Measurements from ENCODE around the gene EHD1. TPM values are rescaled to one million over a fixed set of nuclear protein-coding genes. Genes with fewer than 3 reads are reported as not detected.

Gene EHD1
- total RNA-seq, 1 experiment from 2014 or later = 64.8 TPM

GRCh38 chr11:64870176-64870892, 8.1 kb downstream of the EHD1 start:
- Histone ChIP-seq H3K27me3 (no peaks in the 10 kb centered on the region), H3K36me3 (peaks cover 62% of the 10 kb centered on the region), H3K4me3 (no peak overlapping the region), H3K9me3 (no peaks in the 10 kb centered on the region)
- DNase-seq = peak; percentile 67

GRCh38 chr11:64869571-64870175, 8.7 kb downstream of the EHD1 start:
- H3K27me3 ChIP-seq = no peaks in the 10 kb centered on the region
- no peak for DNase-seq
- H3K36me3 ChIP-seq = peaks cover 56% of the 10 kb centered on the region
- no peak overlapping the region for H3K4me3 ChIP-seq
- H3K9me3 ChIP-seq = no peaks in the 10 kb centered on the region

GRCh38 chr11:64868904-64869570, 9.4 kb downstream of the EHD1 start:
- H3K4me3 ChIP-seq = no peak overlapping the region
- no peaks in the 10 kb centered on the region for H3K27me3 ChIP-seq
- peaks cover 50% of the 10 kb centered on the region for H3K36me3 ChIP-seq
- DNase-seq = peak; percentile 94
- no peaks in the 10 kb centered on the region for H3K9me3 ChIP-seq

- Histone ChIP-seq H3K4me3 (no peak overlapping the region), H3K27me3 (no peaks in the 10 kb centered on the region), H3K9me3 (no peaks in the 10 kb centered on the region), H3K36me3 (peaks cover 45% of the 10 kb centered on the region)
- no peak for DNase-seq
These were observed 10.5 kb downstream of the EHD1 start for GRCh38 chr11:64867748-64868462.

GRCh38 chr11:64866173-64866491, 12.3 kb downstream of the EHD1 start:
- peaks cover 39% of the 10 kb centered on the region for H3K36me3 ChIP-seq
- DNase-seq = no peak
- no peaks in the 10 kb centered on the region for H3K9me3 ChIP-seq
- no peak overlapping the region for H3K4me3 ChIP-seq
- H3K27me3 ChIP-seq = no peaks in the 10 kb centered on the region

GRCh38 chr11:64865286-64866172, 12.9 kb downstream of the EHD1 start:
- H3K27me3 ChIP-seq = no peaks in the 10 kb centered on the region
- peaks cover 37% of the 10 kb centered on the region for H3K36me3 ChIP-seq
- DNase-seq = no peak
- no peak overlapping the region for H3K4me3 ChIP-seq
- H3K9me3 ChIP-seq = no peaks in the 10 kb centered on the region

- H3K36me3 ChIP-seq = peaks cover 41% of the 10 kb centered on the region
- H3K4me3 ChIP-seq = no peak overlapping the region
- no peaks in the 10 kb centered on the region for H3K27me3 ChIP-seq
- DNase-seq = peak; percentile 94
- no peaks in the 10 kb centered on the region for H3K9me3 ChIP-seq
These were observed 13.7 kb downstream of the EHD1 start for GRCh38 chr11:64864473-64865285.

- Histone ChIP-seq H3K27me3 (no peaks in the 10 kb centered on the region), H3K36me3 (peaks cover 45% of the 10 kb centered on the region), H3K4me3 (no peak overlapping the region), H3K9me3 (no peaks in the 10 kb centered on the region)
- DNase-seq = peak; percentile 37
These were observed 14.3 kb downstream of the EHD1 start for GRCh38 chr11:64864135-64864472.

GRCh38 chr11:64863391-64864060, 14.9 kb downstream of the EHD1 start:
- no peak overlapping the region for H3K4me3 ChIP-seq
- peak; percentile 43 for DNase-seq
- no peaks in the 10 kb centered on the region for H3K27me3 ChIP-seq

GRCh38 chr11:64862987-64863390, 15.4 kb downstream of the EHD1 start:
- Histone ChIP-seq H3K36me3 (peaks cover 47% of the 10 kb centered on the region), H3K27me3 (no peaks in the 10 kb centered on the region), H3K9me3 (no peaks in the 10 kb centered on the region), H3K4me3 (no peak overlapping the region)
- no peak for DNase-seq

More at GRCh38 chr11:64863391-64864060, 14.9 kb downstream of the EHD1 start:
- Histone ChIP-seq H3K36me3 (peaks cover 50% of the 10 kb centered on the region), H3K9me3 (no peaks in the 10 kb centered on the region)

GRCh38 chr11:64861227-64861975, 17.0 kb downstream of the EHD1 start:
- Histone ChIP-seq H3K4me3 (no peak overlapping the region), H3K9me3 (no peaks in the 10 kb centered on the region), H3K27me3 (no peaks in the 10 kb centered on the region), H3K36me3 (peaks cover 47% of the 10 kb centered on the region)
- no peak for DNase-seq

GRCh38 chr11:64859542-64860414, 18.6 kb downstream of the EHD1 start:
- no peak for DNase-seq
- H3K9me3 ChIP-seq = no peaks in the 10 kb centered on the region
- no peaks in the 10 kb centered on the region for H3K27me3 ChIP-seq
- no peak overlapping the region for H3K4me3 ChIP-seq
- peaks cover 49% of the 10 kb centered on the region for H3K36me3 ChIP-seq

GRCh38 chr11:64858467-64859263, 19.8 kb downstream of the EHD1 start:
- DNase-seq = no peak
- H3K36me3 ChIP-seq = peaks cover 59% of the 10 kb centered on the region

More at GRCh38 chr11:64858467-64859263, 19.8 kb downstream of the EHD1 start:
- Histone ChIP-seq H3K27me3 (no peaks in the 10 kb centered on the region), H3K9me3 (no peaks in the 10 kb centered on the region), H3K4me3 (no peak overlapping the region)

All from MG63 (cell line).